GM19372 (cell line): ENCODE results near the gene CHKA.

Source experiments
- ATAC-seq: cut with Tn5 transposase; IDR thresholded peaks from one replicate; pipeline ENCODE4 v1.9.1; 2021; ENCODE audit warnings: mild to moderate bottlenecking, low read depth, moderate library complexity; ENCODE audit not compliant: unreplicated experiment

Gene CHKA

DNA sequence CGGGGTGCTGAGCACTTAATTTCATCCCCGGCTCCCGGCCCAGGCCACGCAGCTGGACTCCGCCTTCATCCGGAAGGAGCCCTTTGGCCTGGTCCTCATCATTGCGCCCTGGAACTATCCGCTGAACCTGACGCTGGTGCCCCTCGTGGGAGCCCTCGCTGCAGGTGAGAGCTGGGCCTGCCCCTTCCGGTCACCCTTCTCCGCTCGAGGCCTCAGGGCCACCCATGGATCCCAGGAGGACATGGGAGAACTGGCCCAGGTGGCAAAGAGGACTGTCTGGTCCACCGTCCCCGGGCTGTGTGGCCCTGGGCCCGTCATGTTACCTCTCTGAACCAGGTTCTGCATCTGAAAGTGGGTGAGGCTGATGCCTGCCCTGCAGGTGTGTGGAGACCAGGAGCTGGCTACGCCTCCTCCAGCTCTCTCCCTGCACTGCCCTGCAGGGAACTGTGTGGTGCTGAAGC is 102.4 kb downstream of the CHKA start:
- no peak for ATAC-seq

DNA sequence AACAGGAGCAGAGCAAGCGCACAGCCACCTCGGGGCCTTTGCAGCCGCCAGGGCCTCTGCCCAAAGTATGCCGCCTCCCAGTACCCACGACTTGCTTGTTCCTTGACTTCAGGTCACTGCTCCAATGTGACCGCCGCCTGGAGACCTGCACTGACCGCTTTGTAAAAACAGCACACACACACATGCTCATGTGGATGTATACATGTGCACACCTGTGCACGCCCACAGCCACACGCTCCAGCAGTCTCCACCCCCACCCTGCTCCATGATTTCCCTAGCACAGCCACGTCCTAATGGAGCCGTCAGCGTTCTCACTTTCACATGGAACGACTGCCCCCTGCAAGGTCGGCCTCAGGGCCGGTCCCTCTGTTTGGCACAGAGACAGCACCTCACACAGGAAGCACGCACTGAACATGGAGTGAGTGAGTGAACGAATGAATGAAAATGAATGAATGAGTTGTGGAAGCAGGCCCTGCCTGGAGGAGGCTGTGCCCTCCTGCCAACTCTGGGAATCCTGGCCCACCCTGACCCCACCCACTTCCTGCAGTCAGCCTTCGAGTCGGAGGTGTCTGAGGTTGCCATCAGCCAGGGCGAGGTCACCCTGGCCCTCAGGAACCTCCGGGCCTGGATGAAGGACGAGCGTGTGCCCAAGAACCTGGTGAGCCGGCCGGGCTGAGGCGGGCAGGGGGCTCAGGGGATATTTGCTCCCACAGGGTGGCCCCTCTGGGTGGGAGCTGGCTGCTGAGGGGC is 103.0 kb downstream of the CHKA start:
- ATAC-seq = no peak

DNA sequence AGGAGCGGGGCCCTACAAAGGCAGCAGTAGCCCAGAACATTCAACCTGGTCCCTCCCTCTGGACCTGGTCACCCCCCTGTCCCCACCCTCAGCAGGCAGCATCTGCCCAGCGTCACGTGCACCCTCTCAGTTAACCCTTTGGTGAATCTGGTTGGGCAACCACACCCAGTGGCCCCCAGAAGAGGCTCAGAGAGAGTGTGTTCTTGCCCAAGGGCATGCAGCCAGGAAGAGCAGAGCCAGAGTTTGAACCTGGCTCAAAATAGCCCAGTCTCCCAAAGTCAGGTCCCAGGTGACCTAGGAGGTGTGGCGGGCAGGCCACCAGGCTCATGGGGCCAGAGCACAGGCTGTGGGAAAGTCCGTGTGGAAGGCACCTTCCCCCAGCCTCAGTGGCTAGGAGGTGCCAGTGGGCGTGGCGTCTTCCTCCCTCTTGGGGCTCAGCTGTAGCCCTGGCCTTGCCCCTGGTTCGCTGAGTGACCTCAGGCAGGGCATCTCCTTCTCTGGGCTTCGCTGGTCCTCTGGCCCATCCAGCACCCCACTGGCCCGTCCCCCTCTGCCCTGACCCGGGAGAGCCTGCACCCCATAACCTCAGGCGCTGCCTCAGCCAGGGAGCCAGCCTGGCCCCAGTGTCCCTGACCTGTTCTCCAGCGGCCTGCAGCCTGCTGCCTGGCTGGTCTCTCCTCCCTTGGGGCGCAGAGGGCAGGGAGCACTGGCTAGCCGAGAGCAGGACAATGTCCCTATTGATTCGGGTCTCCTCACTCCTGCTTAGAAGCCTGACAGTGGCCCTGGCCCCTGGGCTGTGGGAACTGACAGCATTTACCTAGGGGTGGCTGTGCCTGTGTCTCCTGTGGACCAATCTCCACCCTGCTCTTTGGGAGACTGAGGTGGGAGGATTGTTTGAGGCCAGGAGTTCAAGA is 104.0 kb downstream of the CHKA start:
- ATAC-seq = no peak

DNA sequence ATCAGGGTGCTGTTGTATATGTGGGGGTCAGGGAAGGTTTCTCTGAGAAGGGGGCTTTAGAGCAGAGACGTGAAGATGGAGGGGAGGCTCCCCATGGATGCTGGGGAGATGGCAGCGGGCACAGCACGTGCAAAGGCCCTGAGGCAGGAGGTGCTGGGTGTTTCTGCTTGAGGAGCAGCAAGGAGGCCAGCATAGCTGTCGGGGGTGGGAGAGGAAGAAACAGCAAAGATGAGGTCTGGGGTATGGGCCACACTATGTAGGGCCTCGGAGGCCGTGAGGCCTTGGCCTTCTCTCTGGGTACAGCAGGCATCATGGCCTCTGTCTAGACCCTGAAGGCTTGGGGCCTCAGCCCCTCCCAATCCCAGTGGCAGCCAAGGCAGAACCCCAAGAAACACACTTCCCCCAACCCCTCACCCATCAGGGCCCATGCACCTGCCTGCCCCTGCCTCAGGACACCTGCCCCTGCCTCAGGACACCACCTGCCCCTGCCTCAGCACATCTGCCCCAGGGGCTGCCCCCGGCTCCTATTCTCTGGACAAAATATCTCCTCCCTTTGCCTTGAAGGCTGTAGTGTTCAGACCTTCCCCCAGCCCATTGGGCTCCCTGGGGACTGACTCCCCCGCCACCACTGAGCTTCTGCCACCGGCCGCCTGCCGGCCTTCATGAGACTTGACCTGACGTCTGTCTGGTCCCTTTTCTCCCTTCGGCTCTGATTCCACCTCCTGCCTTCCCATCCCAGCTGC is 104.9 kb downstream of the CHKA start:
- ATAC-seq = no peak

DNA sequence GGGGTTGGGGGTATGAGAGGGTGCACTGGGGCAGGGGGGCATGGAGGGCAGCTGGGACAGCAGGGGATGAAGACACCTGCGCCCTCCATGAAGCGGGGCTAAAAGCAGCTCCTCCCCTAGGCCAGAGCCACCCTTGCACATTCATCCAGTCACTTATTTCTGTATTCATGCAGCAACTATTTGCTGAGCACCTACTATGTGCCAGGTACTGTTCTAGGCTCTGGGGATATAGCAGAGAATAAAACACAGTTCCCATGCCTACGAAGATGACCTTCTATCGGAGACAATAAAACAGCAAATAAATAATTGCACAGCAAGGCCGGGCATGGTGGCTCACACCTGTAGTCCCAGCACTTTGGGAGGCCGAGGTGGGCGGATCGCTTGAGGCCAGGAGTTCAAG is 105.7 kb downstream of the CHKA start:
- ATAC-seq = no peak

DNA sequence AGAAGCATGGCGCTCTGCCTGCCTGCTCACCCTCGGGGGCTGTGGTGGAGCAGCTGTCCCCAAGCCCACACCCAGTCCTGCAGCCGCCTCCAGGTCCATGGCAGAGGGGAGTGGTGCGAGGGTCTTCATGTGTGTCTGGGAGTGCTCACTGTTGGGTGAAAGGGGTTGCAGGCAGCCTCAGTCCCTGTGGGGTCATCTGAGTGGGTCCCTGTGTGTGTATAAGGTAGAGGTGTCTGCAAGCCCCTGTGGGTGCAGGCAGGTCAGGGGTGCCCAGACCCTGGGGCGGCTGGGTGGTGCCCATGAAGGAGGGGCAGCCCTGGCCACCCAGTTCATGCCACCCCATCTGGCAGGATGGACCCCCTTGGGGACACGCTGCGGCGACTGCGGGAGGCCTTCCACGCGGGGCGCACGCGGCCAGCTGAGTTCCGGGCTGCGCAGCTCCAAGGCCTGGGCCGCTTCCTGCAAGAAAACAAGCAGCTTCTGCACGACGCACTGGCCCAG is 106.2 kb downstream of the CHKA start:
- no peak for ATAC-seq

DNA sequence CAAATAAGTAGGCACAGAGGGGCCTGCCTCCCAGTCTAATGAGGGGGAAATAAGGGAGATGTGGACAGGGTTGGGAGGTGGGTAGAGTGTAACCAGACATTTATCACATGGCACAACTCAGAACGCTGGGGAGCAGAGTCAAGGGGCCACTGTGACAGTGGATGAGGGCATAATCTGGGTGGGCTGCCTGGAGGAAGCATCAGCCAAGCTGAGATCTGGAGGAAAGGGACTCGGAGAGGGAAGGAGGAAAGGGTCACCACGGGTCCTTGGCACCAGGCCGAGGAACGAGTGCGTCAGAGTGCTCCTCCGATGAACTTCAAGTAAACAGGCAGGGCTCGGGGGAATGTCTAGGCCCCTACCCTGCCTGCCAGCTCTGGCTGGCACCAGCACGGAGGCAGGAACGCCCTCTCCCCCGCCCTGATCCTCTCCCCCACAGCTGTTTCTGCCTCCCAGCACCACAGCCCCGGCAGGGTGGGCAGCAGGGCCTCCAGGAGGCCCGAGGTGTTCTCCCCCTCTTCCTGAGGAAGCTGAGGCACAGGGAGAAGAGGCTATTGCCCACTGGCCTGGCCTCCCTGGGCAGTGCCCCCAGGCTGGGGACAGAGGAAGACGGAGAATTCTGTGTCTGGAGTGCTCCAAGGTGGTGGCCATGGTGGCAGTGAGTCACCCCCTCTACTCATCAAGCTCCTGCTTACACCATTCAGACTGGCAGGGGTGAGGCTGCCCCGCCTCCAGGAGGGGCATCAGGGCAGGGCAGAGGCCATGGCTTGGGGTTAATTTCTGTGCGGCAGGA is 106.8 kb downstream of the CHKA start:
- ATAC-seq = no peak

DNA sequence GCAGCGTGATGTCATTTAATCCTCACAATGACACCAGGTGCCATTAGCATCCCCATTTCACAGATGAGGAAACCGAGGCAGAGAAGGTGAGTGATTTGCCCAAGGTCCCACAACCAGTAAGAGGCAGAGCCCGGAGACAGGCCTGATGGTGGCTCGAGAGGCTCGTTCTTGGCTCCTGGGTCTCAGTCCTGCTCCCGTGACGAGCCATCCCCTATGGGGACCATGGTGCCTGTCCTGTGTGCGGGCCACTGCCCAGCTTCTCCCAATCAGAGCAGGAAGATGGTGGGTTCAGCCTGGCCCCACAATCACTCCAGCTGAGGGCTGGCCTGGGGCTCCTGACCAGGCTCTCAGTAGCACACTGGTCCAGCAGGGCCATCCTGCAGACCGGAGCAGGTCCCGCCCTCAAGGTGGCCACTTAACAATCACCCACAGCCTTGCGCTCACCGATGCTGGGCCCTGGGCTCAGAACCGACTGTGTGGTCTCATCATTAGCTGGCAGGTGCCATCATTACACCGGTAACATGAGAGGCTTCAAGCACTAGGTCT is 107.5 kb downstream of the CHKA start:
- no peak for ATAC-seq

DNA sequence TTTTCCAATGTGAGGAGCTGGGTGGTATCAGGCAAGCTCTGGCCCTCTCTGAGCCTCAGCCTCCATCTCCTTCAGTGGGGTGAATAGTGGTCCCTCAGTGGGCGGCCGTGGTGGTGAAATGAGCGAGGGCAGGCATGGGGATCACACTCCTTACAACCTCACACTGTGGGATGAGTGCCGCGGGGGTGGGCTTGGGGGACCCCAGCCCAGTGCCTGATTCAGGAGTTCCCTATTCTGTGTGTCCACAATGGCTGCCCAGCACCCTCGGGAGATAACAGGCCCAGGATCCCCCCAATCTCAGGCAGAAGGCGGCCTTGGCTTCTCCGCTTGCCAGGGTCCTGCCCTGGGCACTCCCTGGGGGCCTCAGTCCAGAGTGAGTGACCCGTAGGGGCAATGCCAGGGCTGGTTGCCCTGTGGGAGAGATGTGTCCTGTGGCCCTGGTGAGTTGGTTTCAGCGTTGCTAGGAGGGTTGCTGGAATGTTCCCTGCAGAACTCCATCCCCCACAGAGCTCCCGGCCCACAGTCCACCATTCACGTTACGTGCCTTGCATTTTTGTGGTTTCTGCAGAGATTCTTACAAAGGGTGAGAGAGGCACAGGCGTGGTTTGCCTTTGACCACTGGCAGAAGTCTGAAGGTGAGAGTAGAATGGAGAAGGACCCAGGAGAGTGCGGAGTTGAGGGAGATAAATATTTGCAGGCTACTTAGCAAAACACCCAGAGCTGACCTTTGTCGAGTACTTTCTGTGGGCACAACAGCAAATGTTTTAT is 108.2 kb downstream of the CHKA start:
- no peak for ATAC-seq

DNA sequence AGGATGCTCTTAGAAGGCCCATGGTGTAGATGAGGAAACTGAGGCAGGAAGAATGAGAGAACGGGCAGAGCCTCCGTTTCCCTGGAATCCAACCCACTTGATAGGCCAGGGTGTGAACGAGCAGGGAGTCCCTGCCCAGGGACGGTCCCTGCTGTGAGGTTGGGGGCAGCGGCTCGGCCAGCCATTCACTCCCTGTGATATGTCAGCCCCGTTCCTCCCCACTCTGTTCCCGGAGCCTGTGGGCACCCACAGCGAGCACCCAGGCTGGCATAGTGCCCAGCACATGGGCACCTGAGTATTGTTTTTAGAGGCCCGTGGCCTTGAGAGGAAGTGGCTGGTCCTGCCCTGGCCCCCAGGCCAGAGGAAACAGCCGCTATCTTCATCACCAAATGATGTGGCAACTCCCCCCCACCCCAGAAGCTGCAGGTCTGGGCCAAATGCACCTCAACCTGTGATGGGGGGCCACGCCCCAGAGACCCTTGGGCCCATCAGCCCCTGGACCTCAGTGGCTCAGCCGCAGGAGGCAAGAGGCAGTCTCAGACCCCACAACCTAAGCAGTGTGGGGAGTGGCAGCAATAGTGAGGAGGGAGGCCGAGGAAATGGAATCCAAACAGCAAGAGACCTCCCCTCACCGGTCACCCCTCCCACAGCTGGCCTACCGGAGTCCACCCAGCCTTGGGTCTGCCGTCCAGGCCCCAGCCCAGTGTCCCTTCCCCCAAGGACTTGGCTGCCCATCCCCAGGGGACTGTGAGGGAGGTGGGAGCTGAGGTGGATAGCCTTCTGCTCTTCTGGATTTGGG is 108.9 kb downstream of the CHKA start:
- no peak for ATAC-seq

DNA sequence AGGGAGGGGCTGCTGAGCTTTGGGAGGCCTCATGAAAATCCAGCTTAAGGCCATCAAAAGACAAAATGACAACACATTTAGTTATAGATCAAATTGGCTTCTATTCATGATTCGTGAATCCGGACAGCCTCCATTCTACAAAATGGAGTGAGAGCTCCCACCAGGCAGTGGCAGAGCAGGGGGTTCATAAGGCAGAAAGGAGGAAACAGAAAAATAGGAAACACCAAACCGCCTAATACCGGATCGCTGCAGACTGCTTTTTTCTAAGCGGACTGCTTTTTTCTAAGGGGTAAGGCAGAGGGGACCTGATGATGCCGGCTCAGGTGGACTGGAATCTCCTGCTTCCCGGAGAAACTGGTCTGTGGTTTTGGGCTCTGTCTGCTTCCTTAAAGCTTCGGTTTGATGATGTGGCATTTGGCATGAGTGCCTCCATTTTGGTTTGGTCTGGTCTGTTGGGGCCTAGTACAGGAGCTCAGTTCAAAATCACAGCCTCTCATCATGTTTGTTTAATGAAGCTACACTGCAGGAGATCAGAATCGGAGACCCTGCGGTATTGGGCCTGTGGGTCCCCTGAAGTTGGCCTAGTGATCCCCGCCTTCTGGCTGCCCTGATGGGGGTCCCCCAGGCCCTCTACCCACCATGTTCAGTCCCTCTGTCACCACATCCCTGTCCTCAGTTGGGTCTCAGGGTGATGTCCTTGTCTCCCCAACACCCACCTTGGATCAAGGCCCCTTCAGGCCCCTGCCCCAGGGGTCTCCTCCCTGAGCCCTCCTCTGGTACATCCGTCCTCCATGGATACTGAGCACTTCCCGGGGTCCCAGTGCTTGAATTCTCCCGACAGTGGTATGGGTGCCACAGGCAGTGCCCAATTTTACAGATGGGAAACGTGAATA is 109.9 kb downstream of the CHKA start:
- no peak for ATAC-seq

DNA sequence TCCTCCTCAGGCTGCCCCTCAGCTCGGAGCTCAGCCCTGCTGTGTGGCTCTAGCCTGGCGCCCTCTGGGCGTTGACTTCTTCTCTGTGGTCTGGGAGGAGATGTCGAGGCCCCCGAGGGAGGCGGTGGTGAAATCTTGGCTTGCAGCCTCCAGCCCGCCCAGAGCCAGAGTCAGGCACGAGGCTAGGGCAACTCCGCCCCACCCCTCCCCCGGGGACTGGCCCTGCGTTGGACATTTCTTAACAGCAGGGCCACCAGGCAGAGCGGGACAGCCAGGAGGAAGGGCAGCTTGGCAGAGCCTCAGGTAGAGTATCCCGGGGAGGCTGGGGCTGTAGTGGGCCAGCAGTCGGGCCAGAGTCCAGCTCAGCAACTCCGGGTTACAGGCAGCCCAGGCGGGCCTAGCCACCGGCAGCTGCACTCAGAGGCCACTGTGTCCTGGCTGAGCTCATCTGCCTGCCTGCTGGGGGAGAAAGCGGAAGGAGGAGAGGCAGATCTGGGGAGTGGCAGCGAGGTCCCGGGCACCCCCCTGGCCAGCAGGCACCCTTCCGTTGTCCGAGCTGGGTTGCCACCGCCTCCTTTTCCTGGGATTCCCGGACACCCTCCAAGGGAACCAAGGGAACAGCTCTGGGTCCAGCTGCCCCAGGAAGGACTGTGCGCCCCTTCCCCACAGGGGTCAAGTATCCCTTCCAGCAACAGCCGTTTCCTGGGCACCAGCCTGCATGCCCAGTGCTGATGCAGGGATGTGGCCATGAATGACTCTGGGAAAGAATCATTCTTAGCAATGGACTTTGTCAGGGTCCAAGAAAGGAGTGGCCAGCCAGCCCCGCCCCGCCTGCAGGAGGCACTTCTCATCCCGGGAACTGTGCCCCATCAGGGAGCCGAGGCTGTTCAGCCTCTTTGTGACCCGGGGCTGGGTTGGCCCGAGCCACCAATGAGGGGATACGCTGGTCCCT is 110.8 kb downstream of the CHKA start, which contains the start of gene ALDH3B1:
ALDH3B1 (plus strand) TSS at position 238 of the 952 bp plus-strand sequence. CDS start 4,971 bp downstream, outside the sequence.
- ATAC-seq = no peak

DNA sequence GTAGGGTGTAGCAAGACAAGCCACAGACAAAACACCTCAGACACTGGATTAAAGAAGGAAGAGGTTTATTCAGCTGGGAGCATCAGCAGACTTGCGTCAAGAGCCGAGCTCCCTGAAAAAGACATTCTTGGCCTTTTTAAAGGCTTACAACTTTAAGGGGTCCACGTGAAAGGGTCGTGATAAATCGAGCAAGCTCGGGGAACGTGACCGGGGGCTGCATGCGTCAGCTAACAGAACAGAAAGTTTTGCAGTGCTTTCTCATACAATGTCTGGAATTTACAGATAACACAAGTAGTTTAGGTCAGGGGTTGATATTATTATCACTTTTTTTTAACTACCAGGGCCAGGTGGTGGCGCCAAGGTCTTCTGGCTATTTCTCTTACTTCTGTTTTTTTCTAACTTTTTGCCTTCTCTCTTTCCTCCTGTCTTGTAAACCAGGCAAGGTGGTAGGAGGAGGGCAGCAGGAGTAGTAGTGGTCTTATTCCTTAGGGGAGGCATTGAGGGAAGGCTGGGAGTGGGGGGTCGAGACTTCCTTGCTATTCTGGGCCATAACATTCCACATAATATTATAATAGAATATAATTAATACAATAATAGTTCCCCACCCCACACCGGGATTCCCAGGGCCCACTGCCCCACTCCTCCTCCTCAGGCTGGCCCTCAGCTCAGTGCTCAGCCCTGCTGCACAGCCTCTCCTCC is 111.6 kb downstream of the CHKA start:
- ATAC-seq = no peak

DNA sequence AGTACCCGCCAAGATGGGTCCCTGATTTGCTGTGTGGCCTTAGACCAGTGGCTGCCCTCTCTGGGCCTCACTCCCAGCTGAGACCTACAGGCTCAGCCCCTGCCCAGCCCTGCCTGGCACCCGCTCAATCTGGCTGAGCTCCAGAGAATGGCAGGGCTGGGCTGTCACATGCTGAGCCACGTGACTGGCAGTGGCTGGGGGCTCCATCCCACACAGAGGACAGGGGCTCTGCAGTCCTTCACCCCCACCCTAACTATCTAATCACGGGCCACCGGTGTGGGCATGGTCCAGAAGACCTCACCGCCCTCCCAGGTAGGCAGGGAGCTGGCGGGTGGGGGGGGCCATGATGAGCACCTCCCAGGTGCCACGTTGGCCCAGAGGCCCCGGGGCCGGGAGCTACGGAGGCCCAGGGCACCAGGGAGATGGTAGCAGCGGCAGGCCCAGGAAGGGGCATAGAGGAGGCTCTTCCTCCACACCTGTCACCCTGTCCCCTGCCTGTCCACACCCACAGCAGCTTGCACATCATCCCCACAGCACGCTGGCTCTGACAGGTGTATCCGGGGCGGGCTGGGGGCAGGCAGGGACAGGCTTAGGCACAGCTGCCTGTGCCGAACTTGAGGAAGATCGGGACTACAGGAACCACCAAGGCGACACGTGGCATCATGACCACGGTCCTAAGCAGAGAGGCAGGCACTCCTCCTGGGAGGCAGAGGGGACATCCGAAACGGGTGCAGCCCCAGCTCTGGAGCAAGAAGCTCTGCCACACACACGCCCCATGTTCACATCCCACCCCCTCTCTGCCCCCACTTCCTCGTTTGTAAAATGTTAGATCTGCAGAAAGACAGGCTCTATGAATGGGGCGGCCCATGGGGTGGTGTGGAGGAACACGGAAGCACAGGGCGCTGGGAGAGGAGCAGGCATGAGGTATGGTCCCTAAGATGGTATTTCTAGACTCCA is 112.5 kb downstream of the CHKA start:
- no peak for ATAC-seq
